GM19240 (cell line): ENCODE data around the gene ANLN.

Experiments used
- DNase-seq: peaks from one replicate; pipeline ENCODE4 v3.0.0; 2011; ENCODE audit warnings: low spot score; ENCODE audit not compliant: insufficient read length

Gene ANLN

GRCh38 chr7:36407636-36408550 lies 18.2 kb downstream of the ANLN start:
- no peak for DNase-seq

- no peak for DNase-seq
These were observed 18.9 kb downstream of the ANLN start for GRCh38 chr7:36408589-36408988.

- no peak for DNase-seq
These were observed 19.5 kb downstream of the ANLN start for GRCh38 chr7:36409180-36409579.

- DNase-seq = no peak
These were observed 25.5 kb downstream of the ANLN start for GRCh38 chr7:36415144-36415543.

- no peak for DNase-seq
These were observed 26.6 kb downstream of the ANLN start for GRCh38 chr7:36416251-36416650.

GRCh38 chr7:36420307-36420706 lies 30.6 kb downstream of the ANLN start:
- DNase-seq = no peak

GRCh38 chr7:36422072-36422471 lies 32.4 kb downstream of the ANLN start:
- no peak for DNase-seq

- no peak for DNase-seq
These were observed 34.0 kb downstream of the ANLN start for GRCh38 chr7:36423633-36424032.

- no peak for DNase-seq
These were observed 40.5 kb downstream of the ANLN start for GRCh38 chr7:36430186-36430585.

GRCh38 chr7:36430881-36431280 lies 41.2 kb downstream of the ANLN start:
- no peak for DNase-seq

- no peak for DNase-seq
These were observed 48.5 kb downstream of the ANLN start for GRCh38 chr7:36438211-36438610.

GRCh38 chr7:36439624-36440023 lies 50.0 kb downstream of the ANLN start:
- no peak for DNase-seq

- no peak for DNase-seq
These were observed 51.2 kb downstream of the ANLN start for GRCh38 chr7:36440880-36441279.

- DNase-seq = no peak
These were observed 51.8 kb downstream of the ANLN start for GRCh38 chr7:36441344-36442022.

- no peak for DNase-seq
These were observed 59.2 kb downstream of the ANLN start for GRCh38 chr7:36448781-36449379.

GRCh38 chr7:36449685-36450084 lies 60.0 kb downstream of the ANLN start:
- no peak for DNase-seq

- DNase-seq = no peak
These were observed 64.1 kb downstream of the ANLN start for GRCh38 chr7:36453769-36454168.

GRCh38 chr7:36455646-36456045 lies 66.0 kb downstream of the ANLN start:
- no peak for DNase-seq

GRCh38 chr7:36456138-36456537 lies 66.5 kb downstream of the ANLN start:
- DNase-seq = no peak

- DNase-seq = no peak
These were observed 66.9 kb downstream of the ANLN start for GRCh38 chr7:36456548-36456947.

GRCh38 chr7:36459236-36459960 lies 69.7 kb downstream of the ANLN start:
- DNase-seq = no peak
